HG03095 (cell line): ENCODE measurements around the gene ZNF524.

Experiments used
- ATAC-seq: cut with Tn5 transposase; IDR thresholded peaks from one replicate; pipeline ENCODE4 v1.9.1; 2021; ENCODE audit warnings: moderate library complexity; ENCODE audit not compliant: unreplicated experiment

ZNF524 gene

DNA sequence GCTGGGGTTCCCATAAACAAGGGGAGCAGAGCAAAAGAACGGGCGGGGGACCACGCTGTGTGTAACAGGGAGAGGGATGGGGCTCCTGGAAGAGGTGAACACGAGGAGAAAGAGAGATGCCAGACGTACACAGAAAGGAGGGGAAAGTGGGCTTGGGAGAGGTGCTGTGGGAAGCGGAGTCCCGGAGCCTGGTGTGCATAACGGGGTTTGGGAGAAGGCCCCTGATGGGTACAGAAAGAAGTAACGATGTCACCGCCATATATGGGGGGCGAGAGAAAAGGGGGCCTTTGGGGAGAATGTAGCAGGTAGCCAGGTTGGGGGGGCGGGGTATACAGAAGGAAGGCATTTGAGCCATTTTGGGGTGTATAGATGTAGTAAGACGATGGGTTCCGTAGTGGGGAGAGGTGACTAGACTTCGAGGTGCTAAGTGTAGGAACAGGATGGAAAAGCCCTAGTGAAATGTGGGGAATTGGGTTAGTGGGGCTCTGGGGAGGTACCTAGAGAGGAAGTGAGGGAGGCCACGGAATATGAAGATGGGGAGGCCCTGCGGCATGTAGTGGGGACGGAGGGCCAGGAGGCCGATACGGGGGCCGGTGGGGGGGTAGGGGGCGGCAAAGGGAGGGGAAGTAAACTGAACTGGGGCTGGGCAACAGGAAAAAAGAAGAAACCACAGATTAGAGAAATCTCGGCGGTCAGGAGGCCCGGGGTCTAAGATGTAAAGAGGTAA lies 41.5 kb downstream of the ZNF524 start:
- no peak for ATAC-seq

DNA sequence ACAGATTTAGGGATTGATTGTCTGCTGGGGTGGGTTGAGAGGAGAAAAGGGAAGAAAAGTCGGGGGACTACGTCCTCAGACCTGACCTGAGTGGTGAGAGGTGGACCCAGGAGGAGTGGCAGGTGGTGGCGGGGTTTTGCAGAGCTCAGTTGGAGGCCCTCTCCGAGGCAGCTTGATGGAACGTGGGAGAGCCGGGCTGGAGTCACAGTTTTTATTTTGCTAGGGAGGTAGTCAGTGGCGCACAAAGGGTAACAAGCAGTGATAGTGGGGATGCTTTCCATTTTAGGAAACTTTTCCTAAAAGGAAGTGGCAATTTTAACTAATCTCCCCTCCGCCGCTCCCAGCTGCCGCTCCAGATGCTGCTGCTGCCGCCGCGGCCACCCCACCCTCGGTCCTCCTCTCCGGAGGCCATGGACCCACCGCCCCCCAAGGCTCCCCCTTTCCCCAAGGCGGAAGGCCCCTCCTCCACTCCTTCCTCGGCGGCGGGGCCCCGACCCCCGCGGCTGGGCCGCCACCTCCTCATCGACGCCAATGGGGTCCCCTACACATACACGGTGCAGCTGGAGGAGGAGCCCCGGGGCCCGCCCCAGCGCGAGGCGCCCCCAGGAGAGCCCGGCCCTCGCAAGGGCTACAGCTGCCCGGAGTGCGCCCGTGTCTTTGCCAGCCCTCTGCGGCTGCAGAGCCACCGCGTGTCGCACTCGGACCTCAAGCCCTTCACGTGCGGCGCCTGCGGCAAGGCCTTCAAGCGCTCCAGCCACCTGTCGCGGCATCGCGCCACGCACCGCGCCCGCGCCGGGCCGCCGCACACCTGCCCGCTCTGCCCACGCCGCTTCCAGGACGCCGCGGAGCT lies 42.3 kb downstream of the ZNF524 start:
- ATAC-seq, result no peak

DNA sequence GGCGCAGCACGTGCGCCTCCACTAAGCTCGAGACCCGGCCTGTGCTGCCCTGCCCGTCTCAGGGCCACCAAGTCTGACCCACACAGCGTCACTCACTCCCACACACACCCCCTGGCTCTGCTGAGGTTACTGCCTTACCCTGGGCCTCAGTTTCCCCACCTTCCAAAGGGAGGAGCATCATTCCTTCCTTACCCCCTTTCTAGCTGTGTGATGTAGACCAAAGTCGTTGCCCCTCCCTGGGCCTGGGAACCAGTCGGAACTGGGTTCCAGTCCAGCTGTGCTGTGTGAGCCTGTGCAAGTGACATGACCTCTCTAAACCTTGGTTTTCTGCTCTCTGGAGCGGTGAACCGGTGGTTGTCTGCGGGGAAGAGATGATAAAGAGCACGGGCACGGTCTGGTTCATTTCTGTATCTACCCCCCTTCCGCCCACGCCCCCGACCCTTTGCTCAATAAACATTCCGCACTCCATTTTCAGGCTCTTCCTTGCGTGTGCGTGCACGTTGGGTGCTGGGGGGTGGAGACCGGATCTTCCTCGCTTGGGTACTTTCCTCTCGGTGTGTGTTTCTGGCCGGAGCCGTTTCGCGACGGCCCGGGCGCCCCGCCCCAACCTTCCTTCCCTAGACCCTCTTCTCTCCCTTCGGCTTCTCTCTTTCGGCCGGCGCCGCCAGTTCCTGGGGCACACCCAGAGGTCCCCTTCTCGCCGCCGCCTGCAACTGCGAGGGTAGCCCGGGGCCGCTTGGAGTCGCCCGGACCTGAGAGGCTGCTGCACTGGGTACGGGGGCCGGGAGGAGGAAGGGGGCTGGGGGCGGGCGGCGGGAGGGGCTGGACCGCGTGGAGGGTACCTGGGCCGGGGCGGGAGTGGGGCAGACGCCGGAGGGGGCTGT lies 43.2 kb downstream of the ZNF524 start, which contains the start of gene ZNF581:
ZNF581 (plus strand) TSS at position 647 of the 884 bp plus-strand sequence. CDS start 923 bp downstream, outside the sequence.
- no peak for ATAC-seq

DNA sequence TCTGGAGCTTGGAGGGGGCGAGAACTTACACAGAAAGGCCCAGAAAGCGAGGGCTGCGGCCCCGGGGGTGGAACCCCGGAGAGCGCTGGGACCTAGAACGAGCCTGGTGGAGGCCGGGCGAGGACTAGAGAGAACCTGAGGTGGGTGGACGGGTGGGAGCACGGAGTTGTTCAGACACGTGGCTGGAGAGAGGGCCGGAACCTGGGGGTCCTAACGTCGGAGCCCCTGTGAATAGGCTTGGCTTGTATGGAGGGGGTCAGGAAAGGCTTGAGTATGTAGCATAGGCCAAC lies 43.7 kb downstream of the ZNF524 start:
- no peak for ATAC-seq

DNA sequence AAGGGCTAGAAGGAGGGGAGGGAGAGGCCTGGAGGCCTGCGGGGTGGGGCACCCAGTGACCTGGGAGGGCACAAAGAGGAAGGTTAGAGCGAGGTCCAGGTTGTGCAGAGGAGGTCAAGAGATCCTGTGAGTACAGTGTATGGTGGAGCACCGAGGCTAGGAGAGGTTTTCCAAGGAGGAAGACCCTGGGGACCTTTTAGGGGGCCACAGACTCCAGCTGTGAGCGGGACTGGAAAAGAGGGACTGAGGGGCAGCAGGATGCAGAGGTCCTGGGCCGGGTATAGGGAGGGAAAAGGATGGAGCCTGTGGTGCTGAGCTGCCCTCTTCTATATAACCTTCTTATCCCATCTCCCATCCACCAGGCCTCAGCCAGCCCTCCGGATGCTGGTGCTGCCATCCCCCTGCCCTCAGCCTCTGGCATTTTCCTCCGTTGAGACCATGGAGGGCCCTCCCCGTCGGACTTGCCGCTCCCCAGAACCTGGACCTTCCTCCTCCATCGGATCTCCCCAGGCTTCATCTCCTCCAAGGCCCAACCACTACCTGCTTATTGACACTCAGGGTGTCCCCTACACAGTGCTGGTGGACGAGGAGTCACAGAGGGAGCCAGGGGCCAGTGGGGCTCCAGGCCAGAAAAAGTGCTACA lies 44.2 kb downstream of the ZNF524 start:
- ATAC-seq, result no peak

DNA sequence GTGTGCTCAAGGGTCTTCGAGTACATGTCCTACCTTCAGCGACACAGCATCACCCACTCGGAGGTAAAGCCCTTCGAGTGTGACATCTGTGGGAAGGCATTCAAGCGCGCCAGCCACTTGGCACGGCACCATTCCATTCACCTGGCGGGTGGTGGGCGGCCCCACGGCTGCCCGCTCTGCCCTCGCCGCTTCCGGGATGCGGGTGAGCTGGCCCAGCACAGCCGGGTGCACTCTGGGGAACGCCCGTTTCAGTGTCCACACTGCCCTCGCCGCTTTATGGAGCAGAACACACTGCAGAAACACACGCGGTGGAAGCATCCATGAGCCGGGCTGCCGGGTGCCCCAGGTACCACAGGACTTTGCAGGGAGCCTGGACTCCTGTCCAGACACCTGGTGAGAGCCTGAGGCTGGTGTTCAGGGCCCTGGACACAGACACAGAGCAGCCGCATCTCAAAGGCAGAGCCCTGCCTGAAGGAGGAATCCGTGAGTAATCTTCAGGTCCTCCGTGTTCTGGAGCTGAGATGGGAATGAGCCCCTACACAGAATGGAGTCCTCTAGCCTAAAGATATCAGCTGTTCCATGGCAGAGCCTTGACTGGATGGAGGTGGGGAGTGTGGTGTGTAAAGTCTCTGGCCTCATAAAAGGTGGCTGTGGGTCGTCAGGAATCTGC lies 44.9 kb downstream of the ZNF524 start:
- ATAC-seq, result no peak

DNA sequence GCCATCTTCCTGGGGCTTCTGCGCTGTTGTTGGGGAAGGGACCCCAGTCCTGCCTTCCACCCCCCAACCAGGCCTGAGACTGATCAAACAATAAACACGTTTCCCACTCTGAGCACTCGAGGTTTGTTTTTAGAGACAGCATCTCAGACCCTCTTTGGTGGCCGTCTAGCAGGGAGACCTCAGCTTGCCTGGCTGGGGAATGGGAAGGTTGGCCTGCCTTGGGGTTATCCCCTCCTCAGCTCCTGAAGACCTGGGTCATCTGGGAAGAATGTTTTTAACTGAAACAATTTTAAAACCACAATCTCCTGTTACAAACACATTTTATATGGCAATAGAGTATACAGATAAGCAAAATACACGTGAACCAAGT lies 45.4 kb downstream of the ZNF524 start:
- no peak for ATAC-seq

DNA sequence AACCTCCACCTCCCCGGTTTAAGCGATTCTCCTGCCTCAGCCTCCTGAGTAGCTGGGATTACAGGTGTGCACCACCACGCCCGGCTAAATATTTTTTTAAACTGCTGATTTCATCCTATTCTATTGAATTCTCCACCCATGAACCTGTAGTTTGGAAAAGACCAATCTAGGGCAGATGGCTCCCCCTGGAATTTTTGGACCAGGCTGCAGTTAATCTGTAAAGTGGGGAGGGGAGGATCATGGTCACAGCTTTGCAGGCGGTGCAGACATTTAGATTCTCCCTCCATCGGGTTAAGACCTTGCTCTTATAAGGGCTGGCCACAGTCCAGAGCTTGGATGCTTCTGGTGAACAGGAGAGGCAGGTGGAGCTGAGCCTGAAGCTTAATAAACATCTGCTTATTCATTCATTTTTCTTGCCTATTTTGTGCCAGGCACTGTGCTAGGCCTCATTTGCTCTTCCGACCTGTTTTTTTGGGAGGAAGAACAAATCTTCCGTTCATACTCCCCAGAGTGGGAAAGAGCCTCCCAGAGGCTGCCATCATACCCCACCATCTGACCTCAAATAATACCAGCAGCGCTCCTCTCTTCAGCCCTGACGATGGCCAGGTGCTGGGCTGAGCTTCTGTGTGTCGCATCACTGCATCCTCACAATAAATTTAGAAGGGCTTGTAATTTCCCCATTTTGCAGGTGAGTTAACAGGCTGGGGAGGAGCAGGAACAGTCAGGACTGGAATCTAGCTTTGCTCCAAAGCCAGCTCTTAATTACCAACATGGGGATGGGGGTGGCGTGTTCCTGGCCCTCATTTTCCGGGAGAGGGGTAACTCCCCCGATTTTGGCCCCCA lies 47.0 kb downstream of the ZNF524 start:
- no peak for ATAC-seq

DNA sequence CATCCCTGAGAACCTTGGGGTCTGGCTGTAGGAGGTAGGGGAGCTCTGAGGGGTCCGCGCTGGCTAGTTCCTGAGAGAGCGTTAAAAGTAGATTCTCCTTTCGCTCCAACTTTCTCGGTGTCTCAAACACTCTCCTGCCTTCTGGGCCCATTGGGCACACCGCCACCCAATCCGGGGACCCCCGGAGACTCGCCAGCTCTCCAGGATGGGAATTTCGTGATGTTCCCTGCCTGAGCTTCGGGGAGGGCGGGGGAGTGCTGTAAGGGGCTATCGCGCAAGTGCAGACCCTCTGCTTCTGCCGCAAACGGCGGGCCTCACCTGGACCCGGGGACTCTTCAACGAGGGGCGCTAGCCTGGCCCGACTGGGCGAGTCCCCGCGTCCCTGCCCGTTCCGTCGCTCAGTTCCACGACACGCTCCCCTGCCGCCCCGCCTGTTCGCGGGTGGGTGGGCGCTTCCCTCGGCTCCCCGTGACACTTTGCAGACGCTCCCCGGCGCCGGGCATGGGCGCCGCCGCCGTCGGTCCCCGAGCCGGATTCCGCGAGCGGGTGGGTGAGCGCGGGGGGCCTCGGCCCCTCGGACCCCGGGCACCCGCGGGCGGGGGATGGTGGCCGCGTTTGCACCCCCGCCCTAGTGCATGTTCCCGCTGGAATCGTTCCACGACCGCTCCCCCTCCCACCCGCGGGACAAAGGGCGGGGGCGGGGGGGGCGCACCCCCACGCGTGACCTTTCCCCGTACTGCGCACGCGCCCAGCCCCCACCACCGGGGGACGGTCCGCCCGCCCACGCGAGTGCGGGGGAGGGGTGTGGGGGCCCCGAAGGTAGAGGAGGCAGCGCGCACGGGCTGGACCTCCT lies 47.9 kb downstream of the ZNF524 start, which contains the start of gene CCDC106:
CCDC106 (plus strand) TSS at position 481 of the 853 bp plus-strand sequence. CDS start 835 bp downstream, outside the sequence.
- no peak for ATAC-seq

DNA sequence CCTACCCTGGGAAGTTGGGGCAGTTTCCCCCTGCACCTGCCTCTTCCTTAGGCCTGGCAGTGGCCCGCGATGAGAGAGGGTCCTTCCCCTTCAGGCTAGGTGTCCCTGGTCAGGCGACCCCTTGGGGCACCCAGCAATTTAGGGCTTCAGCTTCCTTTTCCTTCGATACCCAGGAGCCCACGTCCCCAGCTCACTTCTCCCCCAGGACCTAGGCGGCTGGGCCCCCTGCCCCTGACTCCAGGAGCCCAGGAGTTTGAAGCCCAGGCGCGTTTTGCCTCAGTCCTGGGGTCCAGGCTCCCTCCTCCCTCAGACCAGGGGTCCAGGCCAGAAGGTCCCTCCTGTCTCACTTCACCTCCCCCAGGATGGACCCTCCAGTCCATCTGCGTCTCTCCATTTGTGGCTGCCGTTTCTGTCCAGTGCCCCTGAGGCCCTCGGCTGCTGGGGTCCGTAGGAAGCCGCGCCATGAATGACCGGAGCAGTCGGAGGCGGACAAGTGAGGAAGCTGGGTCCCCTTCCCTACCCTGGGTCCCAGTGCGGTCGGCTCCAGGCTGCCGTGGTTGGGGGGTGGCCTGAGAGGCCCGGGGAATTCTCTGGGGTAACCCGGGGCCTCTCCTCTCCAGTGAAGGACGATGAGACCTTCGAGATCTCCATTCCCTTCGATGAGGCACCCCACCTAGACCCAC lies 48.6 kb downstream of the ZNF524 start:
- ATAC-seq, result no peak

DNA sequence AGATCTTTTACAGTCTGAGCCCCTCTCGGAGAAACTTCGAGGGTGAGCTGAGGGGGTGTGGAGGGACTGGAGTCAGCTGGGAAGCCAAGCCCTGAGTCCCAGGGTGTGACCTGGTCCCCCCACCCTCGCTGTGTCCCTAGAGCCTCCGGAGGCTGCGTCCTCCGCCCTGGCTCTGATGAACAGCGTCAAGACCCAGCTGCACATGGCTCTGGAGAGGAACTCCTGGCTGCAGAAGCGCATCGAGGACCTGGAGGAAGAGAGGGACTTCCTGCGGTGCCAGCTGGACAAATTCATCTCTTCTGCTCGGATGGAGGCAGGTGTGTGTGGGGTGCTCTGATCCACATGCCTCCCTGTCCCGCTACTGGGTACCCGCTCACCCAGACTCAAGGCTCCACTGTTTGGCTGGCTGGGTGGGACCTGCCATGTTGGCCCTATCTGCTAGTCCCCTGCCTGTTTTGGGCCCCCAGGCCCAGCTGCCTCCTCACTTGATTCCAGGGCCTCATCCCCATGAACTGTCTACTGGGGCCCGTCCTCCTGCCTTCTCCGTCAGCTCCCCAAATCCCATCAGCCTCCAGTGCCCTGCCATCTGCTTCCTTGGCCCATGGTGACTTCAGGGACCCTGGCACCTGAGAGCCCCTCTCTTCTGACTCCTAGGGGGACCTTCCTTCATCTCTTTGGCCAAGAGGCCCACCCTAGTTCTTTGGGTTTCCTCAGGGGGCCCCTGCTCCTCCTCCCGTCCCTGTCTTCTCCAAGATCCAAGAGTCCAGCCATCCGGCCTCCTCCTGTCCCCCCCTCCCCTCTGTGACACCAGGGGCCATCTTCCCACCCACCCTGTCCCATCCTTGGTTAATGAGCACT lies 49.4 kb downstream of the ZNF524 start:
- ATAC-seq, result no peak

DNA sequence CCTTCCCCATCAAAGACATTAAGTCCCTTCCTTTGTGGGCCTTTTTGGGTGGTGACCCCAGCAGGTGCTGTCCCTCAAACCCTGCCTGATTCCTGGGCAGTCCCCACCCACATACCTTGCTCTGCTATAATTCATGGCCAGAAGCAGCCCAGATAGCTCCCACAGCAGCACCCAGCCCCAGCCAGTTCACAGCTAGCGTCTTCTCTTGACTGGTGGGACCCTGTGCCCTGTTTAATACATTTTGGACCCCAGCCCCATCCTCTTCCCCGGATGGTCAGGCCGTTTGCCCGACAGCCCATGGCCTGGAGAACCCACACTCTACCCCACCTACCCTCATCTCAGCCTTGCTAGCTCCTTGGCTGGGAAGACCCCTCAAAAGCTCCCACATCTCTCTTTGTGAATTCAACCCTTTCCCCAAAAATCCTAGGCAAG lies 50.1 kb downstream of the ZNF524 start:
- ATAC-seq, result no peak

DNA sequence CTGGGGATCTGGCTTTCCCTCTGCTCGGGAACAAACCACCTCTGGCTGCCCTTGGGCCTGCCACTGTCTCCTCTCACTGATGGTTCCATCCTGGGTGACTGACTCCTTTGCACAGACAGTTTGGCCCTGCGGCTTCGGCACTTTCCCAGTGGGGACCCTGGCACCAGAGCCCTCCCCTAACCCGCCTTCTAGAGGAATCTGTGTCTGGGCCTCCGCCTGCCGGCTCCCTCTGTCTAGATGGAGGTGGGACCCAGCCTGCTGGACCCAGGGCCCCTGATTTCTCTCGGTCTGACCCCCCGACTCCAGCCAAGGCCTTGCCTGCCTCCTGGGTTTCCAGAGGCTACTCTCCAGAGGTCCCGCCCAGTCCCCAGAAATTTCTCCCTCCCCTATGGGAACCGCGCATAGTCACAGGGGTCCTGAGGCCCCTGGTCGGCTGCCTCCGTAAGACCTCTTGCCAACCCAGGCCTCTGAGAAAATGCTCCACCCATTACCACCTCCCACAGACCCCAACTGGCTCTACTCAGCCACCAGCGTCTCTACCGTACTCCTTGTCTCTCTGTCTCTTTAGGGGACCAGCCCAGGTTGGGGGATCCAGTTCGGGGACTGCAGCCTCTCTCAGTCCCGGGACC lies 50.6 kb downstream of the ZNF524 start:
- no peak for ATAC-seq

DNA sequence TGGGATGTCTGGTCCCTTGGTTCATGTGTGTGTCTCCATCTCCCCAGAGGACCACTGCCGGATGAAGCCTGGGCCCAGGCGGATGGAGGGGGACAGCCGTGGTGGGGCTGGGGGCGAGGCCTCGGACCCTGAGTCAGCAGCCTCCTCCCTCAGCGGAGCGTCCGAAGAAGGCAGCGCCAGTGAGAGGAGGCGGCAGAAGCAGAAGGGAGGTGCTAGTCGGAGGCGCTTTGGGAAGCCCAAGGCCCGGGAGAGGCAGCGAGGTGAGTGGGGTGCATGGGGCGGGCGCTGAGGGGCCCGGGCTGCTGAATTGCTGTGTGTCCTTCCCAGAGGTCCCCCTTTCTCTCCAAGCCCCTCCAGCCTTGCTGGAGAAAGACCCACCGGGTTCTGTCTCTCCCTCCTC lies 51.1 kb downstream of the ZNF524 start:
- no peak for ATAC-seq

DNA sequence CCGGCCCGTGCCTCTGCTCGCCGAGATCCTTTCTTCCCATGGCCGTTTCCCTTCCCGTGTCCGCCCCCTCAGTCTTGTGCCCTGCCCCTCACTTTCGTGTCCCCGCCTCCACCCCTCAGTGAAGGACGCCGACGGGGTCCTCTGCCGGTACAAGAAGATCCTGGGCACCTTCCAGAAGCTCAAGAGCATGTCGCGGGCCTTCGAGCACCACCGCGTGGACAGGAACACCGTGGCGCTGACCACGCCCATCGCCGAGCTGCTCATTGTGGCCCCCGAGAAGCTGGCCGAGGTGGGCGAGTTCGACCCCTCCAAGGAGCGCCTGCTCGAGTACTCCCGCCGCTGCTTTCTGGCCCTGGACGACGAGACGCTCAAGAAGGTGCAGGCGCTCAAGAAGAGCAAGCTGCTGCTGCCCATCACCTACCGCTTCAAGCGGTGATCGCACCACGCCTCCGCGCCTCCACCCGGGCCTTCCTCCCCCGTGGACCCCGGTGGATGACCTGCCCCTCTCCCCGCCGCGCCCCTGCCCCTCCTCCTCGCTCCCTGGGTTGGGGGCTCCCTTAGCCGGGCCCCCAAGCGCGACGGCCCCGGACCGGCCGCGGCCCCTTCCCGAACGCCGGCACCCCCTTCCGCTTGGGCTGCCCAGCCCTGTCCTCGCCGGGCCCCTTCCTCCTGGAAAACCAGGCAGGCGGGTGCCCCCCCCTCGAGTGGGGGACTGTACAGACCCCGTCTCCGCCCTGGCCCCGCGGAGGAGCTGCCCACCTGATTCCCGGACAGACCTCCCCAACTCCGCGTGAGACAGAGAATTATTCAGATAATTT lies 52.4 kb downstream of the ZNF524 start:
- no peak for ATAC-seq
